Right lobe of liver (tissue), 6 donors: Measurements from ENCODE around the gene APOBEC2. TPM values are rescaled to one million over a fixed set of nuclear protein-coding genes. Genes with fewer than 3 reads are reported as not detected.

Source experiments
- ATAC-seq, 4 donors: fragments of 200-7000 bp; cut with Tn5 transposase; one replicate each; pipeline ENCODE4 v1.9.1; 2020; ENCODE audit warnings: mild to moderate bottlenecking in 4 of 4, moderate library complexity in 4 of 4
- DNase-seq, 3 donors: peaks; one replicate each; pipeline ENCODE4 v3.0.0-alpha.2; 2020
- H3K27ac ChIP-seq, 3 donors: fragments of 200-600 bp; one replicate each; pipeline ENCODE4 v1.8.0; 2022
- H3K27me3 ChIP-seq, 2 donors: fragments of 200-600 bp; one replicate each; pipeline ENCODE4 v1.8.0; 2022
- H3K36me3 ChIP-seq, 4 donors: fragments of 200-600 bp; sonication (generic) in 1 of 4; one replicate each; pipeline versions ENCODE4 v1.5.1 to v1.8.0; 2017 to 2022; ENCODE audit warnings: control low read depth in 1 of 4
- H3K4me1 ChIP-seq, 4 donors: fragments of 200-600 bp; sonication (generic) in 1 of 4; one replicate each; pipeline versions ENCODE4 v1.5.1 to v1.8.0; 2017 to 2022; ENCODE audit warnings: control low read depth in 1 of 4
- H3K4me3 ChIP-seq, 3 donors: fragments of 200-600 bp; one replicate each; pipeline ENCODE4 v1.8.0; 2022
- H3K9me3 ChIP-seq, 4 donors: fragments of 200-600 bp; sonication (generic) in 1 of 4; one replicate each; pipeline versions ENCODE4 v1.5.1 to v1.8.0; 2017 to 2022; ENCODE audit warnings: control low read depth in 1 of 4
- CTCF ChIP-seq, 4 donors: fragments of 200-600 bp in 3 of 4; fragments of 450-650 bp in 1 of 4; IDR thresholded peaks; one replicate each; pipeline versions ENCODE4 v1.5.1 to v1.8.0; 2016 to 2022; ENCODE audit warnings: antibody characterized with exemption in 4 of 4, mild to moderate bottlenecking in 2 of 4
- POLR2A ChIP-seq: fragments of 450-650 bp; IDR thresholded peaks from one replicate; pipeline ENCODE4 v1.6.1; 2017; ENCODE audit warnings: antibody characterized with exemption, mild to moderate bottlenecking
- WGBS: methylation state at CpG from one replicate; pipeline ENCODE4 v1.1.6; 2018; ENCODE audit warnings: low coverage, low lambda C conversion rate; ENCODE audit not compliant: insufficient coverage; ENCODE audit errors: missing lambda C conversion rate; 5-methylcytosine and 5-hydroxymethylcytosine counted together
- intact Hi-C, 2 donors: fragments of 100-400 bp; cut with DNase I; formaldehyde crosslinking; loops; one replicate each; pipeline versions ENCODE4 v1.11.2 to v1.14.1; 2022
- total RNA-seq, 6 experiments: library from RNA; depleted of rRNA in 2 of 6; stranded (reverse); fragments of >200 nt in 2 of 6; fragmentation: NEBNext Ultra II Directional in 3 of 6; extraction: Animal tissue kit (Norgen Biotek cat#: 25700) in 3 of 6; gene quantifications; one replicate each; pipeline versions ENCODE4 v1.1.0 to v1.2.4, GENCODE V29; 2016 to 2023
- donor health status: DM: no; HTN: yes; CAD: no.
- donor health status: DM: no; HTN: no; CAD: no.
- donor health status: DM: no; HTN: no; CAD: no.
- donor health status: DM: no; HTN: yes; CAD: no.
- donor health status: DM: no; HTN: yes; CAD: no.

The APOBEC2 gene
- total RNA-seq, 6 experiments from 2014 or later: not detected

- Histone ChIP-seq H3K36me3 (peaks cover 0 to 19% (median 2%) of the 10 kb centered on the region in 4 donors), H3K9me3 (no peaks in the 10 kb centered on the region), H3K27me3 (no peaks in the 10 kb centered on the region), H3K4me1 (peaks cover 0 to 11% (median 3%) of the 10 kb centered on the region in 4 donors), H3K27ac (no peak overlapping the region), H3K4me3 (peak overlapping the region; percentile 27 to 49 (median 29))
- 17% methylated on average over 4 of the region's 45 CpGs for WGBS
- ATAC-seq (peak; percentile 92 to 99 (median 94)), DNase-seq (peak; percentile 83 to 86 (median 84))
- TF ChIP-seq CTCF (IDR thresholded peaks at IDR 0.05): peak; percentile 98 to 100 (median 99)
- no peak for TF ChIP-seq POLR2A
- intact Hi-C loops: no loop called here
Observed at GRCh38 chr6:41027799-41028560, 25.0 kb upstream of the APOBEC2 start.

- no peaks in the 10 kb centered on the region for H3K27me3 ChIP-seq
- H3K9me3 ChIP-seq: no peaks in the 10 kb centered on the region
- peaks cover 0 to 27% (median 3%) of the 10 kb centered on the region in 4 donors for H3K36me3 ChIP-seq
- H3K27ac ChIP-seq: no peak overlapping the region
- DNase-seq (no peak), ATAC-seq (peak; percentile 31 to 52 (median 36))
- H3K4me3 ChIP-seq: peak overlapping the region; percentile 27 to 49 (median 29)
- intact Hi-C loops: no loop called here
- peaks cover 0 to 11% (median 3%) of the 10 kb centered on the region in 4 donors for H3K4me1 ChIP-seq
- 46% methylated on average over 10 of the region's 13 CpGs for WGBS
- TF ChIP-seq CTCF (IDR thresholded peaks at IDR 0.05) (no peak), POLR2A (no peak)
Observed at GRCh38 chr6:41028561-41029412, 24.2 kb upstream of the APOBEC2 start.

- no peak overlapping the region for H3K4me3 ChIP-seq
- no peak overlapping the region for H3K27ac ChIP-seq
- ATAC-seq (no peak), DNase-seq (no peak)
- H3K27me3 ChIP-seq: no peaks in the 10 kb centered on the region
- peaks cover 0 to 34% (median 15%) of the 10 kb centered on the region in 4 donors for H3K4me1 ChIP-seq
- WGBS: 80% methylated on average over 2 of the region's 15 CpGs
- H3K36me3 ChIP-seq: peaks cover 0 to 37% (median 3%) of the 10 kb centered on the region in 4 donors
- no peaks in the 10 kb centered on the region for H3K9me3 ChIP-seq
- intact Hi-C loops: no loop called here
- TF ChIP-seq CTCF (IDR thresholded peaks at IDR 0.05) (no peak), POLR2A (no peak)
Observed at GRCh38 chr6:41032830-41033229, 20.2 kb upstream of the APOBEC2 start.

DNA sequence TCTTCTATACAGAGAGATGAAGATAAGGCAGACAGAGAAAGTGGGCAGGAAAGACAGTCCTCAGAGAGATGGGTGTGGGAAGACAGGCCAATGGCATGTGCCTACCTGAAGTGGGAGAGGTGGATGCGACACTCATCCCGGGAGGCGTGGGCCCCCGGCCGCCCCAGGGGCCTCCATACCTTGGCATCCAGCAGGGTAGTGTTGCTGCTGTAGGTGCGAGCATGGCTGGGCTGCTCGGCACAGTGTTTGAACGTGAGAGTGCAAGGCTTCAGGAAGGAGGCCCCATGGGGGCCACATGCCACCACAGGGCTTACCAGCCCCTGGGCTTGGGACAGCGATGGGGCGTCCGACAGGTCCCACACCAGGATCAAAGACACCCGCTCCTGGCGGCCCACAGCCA lies 19.2 kb upstream of the APOBEC2 start:
- Histone ChIP-seq H3K27ac (no peak overlapping the region), H3K9me3 (no peaks in the 10 kb centered on the region), H3K36me3 (peaks cover 0 to 37% (median 2%) of the 10 kb centered on the region in 4 donors), H3K27me3 (no peaks in the 10 kb centered on the region), H3K4me1 (peaks cover 0 to 35% (median 12%) of the 10 kb centered on the region in 4 donors), H3K4me3 (no peak overlapping the region)
- 80% methylated on average over 1 of the region's 13 CpGs for WGBS
- TF ChIP-seq CTCF (IDR thresholded peaks at IDR 0.05) (no peak), POLR2A (no peak)
- intact Hi-C loops: no loop called here
- no peak for DNase-seq
- ATAC-seq: no peak
